B cell (primary cell): Measurements from ENCODE around the gene PAQR5. TPM values are rescaled to one million over a fixed set of nuclear protein-coding genes. Genes with fewer than 3 reads are reported as not detected.
A peak's percentile ranks its signal among the peaks of the same experiment; 100 is the strongest.

Experiments used
- ATAC-seq: fragments of 200-7000 bp; cut with Tn5 transposase; one replicate; pipeline ENCODE4 v1.10.0; 2021; ENCODE audit warnings: low read depth, mild to moderate bottlenecking, moderate number of reproducible peaks, moderate library complexity
- CTCF ChIA-PET: fragments of 350-600 bp; sonication (Branson Sonifier 250); formaldehyde crosslinking; loops from one replicate; lab custom pipeline; 2021; ENCODE audit warnings: antibody characterized with exemption, inconsistent platforms; lab: Charles Lee
- POLR2A ChIA-PET: fragments of 350-600 bp; sonication (Branson Sonifier 250); formaldehyde crosslinking; loops from one replicate; lab custom pipeline; 2021; ENCODE audit warnings: antibody characterized with exemption; lab: Charles Lee
- DNase-seq: peaks from one replicate; pipeline ENCODE4 v3.0.0; 2013
- H2AFZ ChIP-seq: 2 replicates; pipeline ENCODE4 v1.6.1; 2012; ENCODE audit warnings: mild to moderate bottlenecking, low read depth, low read length; ENCODE audit not compliant: insufficient read depth, poor library complexity, severe bottlenecking
- H3K27ac ChIP-seq, 2 donors: 1 replicate in 1 of 2; 2 replicates in 1 of 2; pipeline ENCODE4 v1.5.1; 2012 to 2013; ENCODE audit warnings: low read length in 2 of 2, mild to moderate bottlenecking in 2 of 2, moderate library complexity in 1 of 2
- H3K27me3 ChIP-seq, 4 experiments: fragments of 200-600 bp in 1 of 4; sonication (generic) in 1 of 4; replicated peaks in 1 of 4; 1 replicate in 2 of 4; 2 replicates in 2 of 4; pipeline versions ENCODE4 v1.6.1 to v1.7.0; 2013 to 2016; ENCODE audit warnings: low read length in 3 of 4, mild to moderate bottlenecking in 2 of 4, mixed read lengths in 1 of 4, moderate library complexity in 1 of 4; ENCODE audit not compliant: insufficient read depth in 4 of 4, control insufficient read depth in 3 of 4; ENCODE audit errors: control extremely low read depth in 1 of 4
- H3K36me3 ChIP-seq, 2 experiments: replicated peaks in 1 of 2; 1 replicate in 1 of 2; 2 replicates in 1 of 2; pipeline versions ENCODE4 v1.6.1 to v1.7.1; 2013; ENCODE audit warnings: low read length in 1 of 2; ENCODE audit not compliant: insufficient read depth in 2 of 2, control insufficient read depth in 1 of 2; ENCODE audit errors: control extremely low read depth in 1 of 2, extremely low read depth in 1 of 2
- H3K4me1 ChIP-seq, 2 donors: fragments of 200-600 bp in 1 of 2; sonication (generic) in 1 of 2; 1 replicate in 1 of 2; 2 replicates in 1 of 2; pipeline versions ENCODE4 v1.5.1 to v1.6.1; 2013 to 2017; ENCODE audit warnings: low read length in 2 of 2; ENCODE audit not compliant: control insufficient read depth in 2 of 2, insufficient read depth in 2 of 2
- H3K4me2 ChIP-seq: replicated peaks from 2 replicates; pipeline ENCODE3; 2012; ENCODE audit warnings: mild to moderate bottlenecking, low read depth, low read length; ENCODE audit not compliant: poor library complexity, severe bottlenecking
- H3K4me3 ChIP-seq, 5 experiments: fragments of 200-600 bp in 1 of 5; sonication (generic) in 1 of 5; 1 replicate in 3 of 5; 2 replicates in 2 of 5; pipeline versions ENCODE4 v1.5.1 to v1.7.0; 2011 to 2016; ENCODE audit warnings: low read length in 4 of 5, mild to moderate bottlenecking in 4 of 5, low read depth in 2 of 5, control low read depth in 1 of 5, moderate library complexity in 1 of 5; ENCODE audit not compliant: insufficient read depth in 1 of 5; ENCODE audit errors: control extremely low read depth in 1 of 5, extremely low read depth in 1 of 5
- H3K79me2 ChIP-seq: fragments of 200-600 bp; sonication (generic); one replicate; pipeline ENCODE4 v1.6.0; 2016; ENCODE audit warnings: low read length; ENCODE audit not compliant: control insufficient read depth, insufficient read depth
- H3K9ac ChIP-seq: fragments of 200-600 bp; sonication (generic); 2 replicates; pipeline ENCODE4 v1.6.1; 2017; ENCODE audit warnings: mild to moderate bottlenecking, low read length, moderate library complexity
- H3K9me3 ChIP-seq, 3 donors: one replicate each; pipeline versions ENCODE4 v1.6.1 to v1.7.1; 2013; ENCODE audit warnings: low read length in 2 of 3; ENCODE audit not compliant: control insufficient read depth in 2 of 3, insufficient read depth in 1 of 3; ENCODE audit errors: control extremely low read depth in 1 of 3
- H4K20me1 ChIP-seq: 2 replicates; pipeline ENCODE4 v1.6.0; 2012; ENCODE audit warnings: mild to moderate bottlenecking, low read length; ENCODE audit not compliant: insufficient read depth, control insufficient read depth, poor library complexity, severe bottlenecking
- H3K27ac Mint-ChIP-seq: one replicate; pipeline ENCODE4 v1.8.0; 2021; ENCODE audit warnings: mixed read lengths
- H3K27me3 Mint-ChIP-seq: one replicate; pipeline ENCODE4 v1.8.0; 2021; ENCODE audit warnings: mixed read lengths
- H3K4me1 Mint-ChIP-seq: one replicate; pipeline ENCODE4 v1.8.0; 2021; ENCODE audit warnings: mixed read lengths
- H3K4me3 Mint-ChIP-seq: one replicate; pipeline ENCODE4 v1.8.0; 2021; ENCODE audit warnings: mixed read lengths
- H3K9me3 Mint-ChIP-seq: one replicate; pipeline ENCODE4 v1.8.0; 2022; ENCODE audit warnings: mixed read lengths; ENCODE audit not compliant: insufficient read depth
- CTCF ChIP-seq: fragments of 200-600 bp; IDR thresholded peaks from one replicate; pipeline ENCODE4 v1.8.0; 2022; ENCODE audit warnings: antibody characterized with exemption, mild to moderate bottlenecking
- EZH2 ChIP-seq: IDR thresholded peaks from 2 replicates; pipeline ENCODE4 v1.6.1; 2012; ENCODE audit warnings: borderline replicate concordance, low read depth, mild to moderate bottlenecking, moderate library complexity, low read length; ENCODE audit not compliant: insufficient read depth, poor library complexity, severe bottlenecking
- WGBS: methylation state at CpG from one replicate; pipeline ENCODE4 v1.1.5; 2013; ENCODE audit warnings: missing lambda C conversion rate; ENCODE audit not compliant: insufficient coverage; 5-methylcytosine and 5-hydroxymethylcytosine counted together
- intact Hi-C: fragments of 100-400 bp; cut with micrococcal nuclease; formaldehyde crosslinking; loops from one replicate; pipeline ENCODE4 v1.10.0; 2022
- polyA plus RNA-seq: library from polyadenylated mRNA; depleted of rRNA; stranded (reverse); fragments of >200 nt; gene quantifications from 2 replicates; pipeline ENCODE4 v1.2.3, GENCODE V29; 2012
- total RNA-seq, 2 donors: library from RNA; stranded (reverse); fragments of 120-200 nt in 1 of 2; gene quantifications; 1 replicate in 1 of 2; 2 replicates in 1 of 2; pipeline versions ENCODE4 v1.2.3 to v1.2.4, GENCODE V29; 2013 to 2022

The PAQR5 gene
- total and polyA plus RNA-seq, 2 donors (not counting 1 experiment from before 2014, with no cell fraction given): not detected

- H3K27me3 Mint-ChIP-seq: no peaks in the 10 kb centered on the region
- H3K27ac ChIP-seq: peak overlapping the region in 1 of 2 donors; percentile 93
- no peak overlapping the region for H3K27ac Mint-ChIP-seq
- peaks cover 25% of the 10 kb centered on the region for H3K79me2 ChIP-seq
- H3K4me3 Mint-ChIP-seq: no peak overlapping the region
- peak overlapping the region; percentile 80 for H3K4me2 ChIP-seq
- 91% methylated on average over 4 of the region's 12 CpGs for WGBS
- peaks cover 26% of the 10 kb centered on the region in 2 donors for H3K4me1 ChIP-seq
- H2AFZ ChIP-seq: no peak overlapping the region
- no peak overlapping the region for H3K4me3 ChIP-seq
- H3K9me3 ChIP-seq: no peaks in the 10 kb centered on the region
- POLR2A ChIA-PET: interaction anchor here (0.7 to 3.4 kb wide), 5 partner anchors 8 to 1666 kb away, joined by 4 to 30 read pairs (median 12); partner anchors contain the start of gene KIF23
- CTCF ChIA-PET: interaction anchor here (1.4 to 5.3 kb wide), 2 partner anchors 8 to 12 kb away, joined by 3 to 42 read pairs; no protein-coding TSS in a partner anchor
- TF ChIP-seq CTCF: no peak
- no peak for TF ChIP-seq EZH2
- H3K4me1 Mint-ChIP-seq: peaks cover 38% of the 10 kb centered on the region
- no peaks in the 10 kb centered on the region for H3K27me3 ChIP-seq
- H4K20me1 ChIP-seq: peaks cover 35% of the 10 kb centered on the region
- intact Hi-C loops: loop anchor here (5.0 kb wide), 2 partner anchors 646 to 1076 kb away; partner anchors contain the start of gene TLE3
- H3K36me3 ChIP-seq: peaks cover 0 to 20% of the 10 kb centered on the region in 2 experiments
- H3K9ac ChIP-seq: peak overlapping the region; percentile 97
- no peaks in the 10 kb centered on the region for H3K9me3 Mint-ChIP-seq
- no peak for ATAC-seq
- no peak for DNase-seq
Observed at GRCh38 chr15:69450968-69451695, 152.4 kb downstream of the PAQR5 start.
